GM18951 (cell line): ENCODE measurements around the gene GGCT.
"Not testable (repeated sequence)": the region's sequence is repeated elsewhere in the genome, so short reads cannot be mapped to it uniquely, and the experiment has no call there.

Experiments used
- POLR2A ChIP-seq: IDR thresholded peaks from 4 replicates; pipeline ENCODE4 v1.6.1; 2011; ENCODE audit warnings: mild to moderate bottlenecking; ENCODE audit not compliant: insufficient read length, insufficient read depth; ENCODE audit errors: extremely low read depth
- in situ Hi-C: fragments of 300-500 bp; cut with MboI; formaldehyde crosslinking; loops from one replicate; pipeline ENCODE4 v1.12.0; 2022; ENCODE audit warnings: low sequenced_read_pairs, mixed read lengths, inconsistent platforms; ENCODE audit not compliant: unreplicated experiment

GGCT gene

GRCh38 chr7:30510124-30511075 lies 5.8 kb upstream of the GGCT start:
- TF ChIP-seq POLR2A, result no peak
- in situ Hi-C loops, result no loop called here

- in situ Hi-C loops, result not testable (repeated sequence)
Measured at GRCh38 chr7:30509171-30509857, 4.7 kb upstream of the GGCT start.

- in situ Hi-C loops, result not testable (repeated sequence)
Measured at GRCh38 chr7:30507346-30507900, 2.8 kb upstream of the GGCT start.

- in situ Hi-C loops, result no loop called here
- TF ChIP-seq POLR2A, result no peak
Measured at GRCh38 chr7:30505174-30505697, 607 bp upstream of the GGCT start.

- in situ Hi-C loops, result no loop called here
- TF ChIP-seq POLR2A, result no peak
Measured at GRCh38 chr7:30503274-30504212, 1.1 kb downstream of the GGCT start.

- in situ Hi-C loops, result no loop called here
- no peak for TF ChIP-seq POLR2A
Measured at GRCh38 chr7:30502470-30503251, 2.0 kb downstream of the GGCT start.

- no peak for TF ChIP-seq POLR2A
- in situ Hi-C loops, result no loop called here
Measured at GRCh38 chr7:30501264-30501663, 3.4 kb downstream of the GGCT start.

- in situ Hi-C loops, result no loop called here
- TF ChIP-seq POLR2A, result no peak
Measured at GRCh38 chr7:30493228-30493627, 11.4 kb downstream of the GGCT start.

GRCh38 chr7:30491417-30491816 lies 13.2 kb downstream of the GGCT start:
- no peak for TF ChIP-seq POLR2A
- in situ Hi-C loops, result no loop called here

GRCh38 chr7:30487371-30487770 lies 17.3 kb downstream of the GGCT start:
- in situ Hi-C loops, result no loop called here
- TF ChIP-seq POLR2A, result no peak

GRCh38 chr7:30485667-30486066 lies 19.0 kb downstream of the GGCT start:
- no peak for TF ChIP-seq POLR2A
- in situ Hi-C loops, result no loop called here

- in situ Hi-C loops, result not testable (repeated sequence)
Measured at GRCh38 chr7:30481416-30481815, 23.2 kb downstream of the GGCT start.
